SJSA1 (cell line): Measurements from ENCODE around the gene JAG2. TPM values are rescaled to one million over a fixed set of nuclear protein-coding genes. Genes with fewer than 3 reads are reported as not detected.

Source experiments
- total RNA-seq: library from RNA; depleted of rRNA; stranded (reverse); fragments of >200 nt; shearing (Covaris generic); gene quantifications from 2 replicates; pipeline ENCODE4 v1.2.3, GENCODE V29; 2014; rRNA removed

The JAG2 gene
- total RNA-seq, 1 experiment from 2014 or later: 125 TPM

Other genes with a start within 250 kb of the JAG2 start
- not detected in 2 replicates for gene PLD4, start 243.9 kb downstream of the JAG2 start, total RNA-seq
- 4.3 and 8.9 TPM in 2 replicates for gene AHNAK2, start 190.4 kb downstream of the JAG2 start, total RNA-seq
- 3.6 and 3.8 TPM in 2 replicates for gene CLBA1, start 183.0 kb downstream of the JAG2 start, total RNA-seq
- gene CDCA4, start 147.7 kb downstream of the JAG2 start, total RNA-seq: 63.2 and 83.6 TPM in 2 replicates
- gene GPR132, start 103.3 kb downstream of the JAG2 start, total RNA-seq: not detected in 2 replicates
- 31.8 and 41.3 TPM in 2 replicates for gene NUDT14, start 12.5 kb upstream of the JAG2 start, total RNA-seq
- gene BTBD6, start 79.8 kb upstream of the JAG2 start, total RNA-seq: 80.3 and 80.5 TPM in 2 replicates
- 29.9 and 35.8 TPM in 2 replicates for gene BRF1, start 132.2 kb upstream of the JAG2 start, total RNA-seq
- gene PACS2, start 146.0 kb upstream of the JAG2 start, total RNA-seq: 17.1 and 27.3 TPM in 2 replicates
- gene TEX22, start 229.8 kb upstream of the JAG2 start, total RNA-seq: 0.11 TPM in 1 of 2 replicates, not detected in the other